ENCODE results near the gene ZBTB7C.
A peak's percentile ranks its signal among the peaks of the same experiment; 100 is the strongest.

The ZBTB7C gene

DNA sequence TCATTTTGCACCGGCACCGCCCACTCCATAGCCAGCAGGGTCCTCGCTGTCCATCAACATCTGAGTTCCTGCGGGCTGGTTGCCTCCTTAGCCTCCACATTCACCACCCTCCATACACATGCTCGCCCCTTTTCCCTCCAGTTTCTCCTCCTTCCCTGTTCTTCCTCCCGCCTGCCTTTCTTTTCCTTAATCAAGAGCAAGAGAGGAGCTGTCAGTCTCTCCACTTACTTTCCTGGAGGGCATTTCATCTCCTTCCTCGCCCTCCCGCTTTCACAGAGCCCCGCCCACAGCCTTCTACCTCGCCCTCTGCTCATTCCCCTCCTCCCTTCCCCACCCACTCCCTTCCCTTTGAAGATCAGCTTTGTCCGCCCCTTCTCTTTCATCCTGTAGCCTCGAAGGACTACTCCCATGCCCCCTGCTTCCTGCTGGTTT lies 13.8 kb upstream of the ZBTB7C start (continued):
- TF ChIP-seq ZBTB11 (tag by site-specific recombination; conservative IDR thresholded peaks at IDR 0.05; ENCODE audit: low read depth) (no peak), KLF16 (tag by site-specific recombination; IDR thresholded peaks at IDR 0.05) (0 out of 2 replicates have a peak, but pooled peaks have one; percentile 23), ZNF658 (tag by site-specific recombination; IDR thresholded peaks at IDR 0.05) (no peak), ZNF350 (tag by site-specific recombination; IDR thresholded peaks at IDR 0.05) (no peak), EGR2 (tag by site-specific recombination; IDR thresholded peaks at IDR 0.05; ENCODE audit: low read depth) (peak; percentile 97), PRDM1 (tag by site-specific recombination; IDR thresholded peaks at IDR 0.05) (peak; percentile 86), ZNF423 (tag by site-specific recombination; IDR thresholded peaks at IDR 0.05) (no peak), ZNF610 (tag by site-specific recombination; IDR thresholded peaks at IDR 0.05; ENCODE audit: borderline replicate concordance) (no peak), ZNF366 (tag by site-specific recombination; conservative IDR thresholded peaks at IDR 0.05) (peak; percentile 60), ZNF132 (tag by site-specific recombination; IDR thresholded peaks at IDR 0.05; ENCODE audit: borderline replicate concordance) (no peak), ZNF777 (tag by site-specific recombination; IDR thresholded peaks at IDR 0.05; ENCODE audit: borderline replicate concordance) (peak; percentile 78; the same call in 1 of the 2 replicates), ZNF529 (tag by site-specific recombination; IDR thresholded peaks at IDR 0.05; ENCODE audit: insufficient replicate concordance) (no peak), WT1 (tag by site-specific recombination; IDR thresholded peaks at IDR 0.05) (peak; percentile 80; the same call in 1 of the 2 replicates), SP3 (tag by site-specific recombination; IDR thresholded peaks at IDR 0.05) (peak; percentile 88), ZNF112 (tag by site-specific recombination; IDR thresholded peaks at IDR 0.05) (no peak), SP2 (tag by site-specific recombination; IDR thresholded peaks at IDR 0.05) (peak; percentile 71), ZNF501 (tag by site-specific recombination; IDR thresholded peaks at IDR 0.05) (no peak), KLF9 (tag by site-specific recombination; IDR thresholded peaks at IDR 0.05; ENCODE audit: low read depth) (peak; percentile 58), ZNF280D (tag by site-specific recombination; IDR thresholded peaks at IDR 0.05) (no peak)
- TF ChIP-seq, protein P1, sequence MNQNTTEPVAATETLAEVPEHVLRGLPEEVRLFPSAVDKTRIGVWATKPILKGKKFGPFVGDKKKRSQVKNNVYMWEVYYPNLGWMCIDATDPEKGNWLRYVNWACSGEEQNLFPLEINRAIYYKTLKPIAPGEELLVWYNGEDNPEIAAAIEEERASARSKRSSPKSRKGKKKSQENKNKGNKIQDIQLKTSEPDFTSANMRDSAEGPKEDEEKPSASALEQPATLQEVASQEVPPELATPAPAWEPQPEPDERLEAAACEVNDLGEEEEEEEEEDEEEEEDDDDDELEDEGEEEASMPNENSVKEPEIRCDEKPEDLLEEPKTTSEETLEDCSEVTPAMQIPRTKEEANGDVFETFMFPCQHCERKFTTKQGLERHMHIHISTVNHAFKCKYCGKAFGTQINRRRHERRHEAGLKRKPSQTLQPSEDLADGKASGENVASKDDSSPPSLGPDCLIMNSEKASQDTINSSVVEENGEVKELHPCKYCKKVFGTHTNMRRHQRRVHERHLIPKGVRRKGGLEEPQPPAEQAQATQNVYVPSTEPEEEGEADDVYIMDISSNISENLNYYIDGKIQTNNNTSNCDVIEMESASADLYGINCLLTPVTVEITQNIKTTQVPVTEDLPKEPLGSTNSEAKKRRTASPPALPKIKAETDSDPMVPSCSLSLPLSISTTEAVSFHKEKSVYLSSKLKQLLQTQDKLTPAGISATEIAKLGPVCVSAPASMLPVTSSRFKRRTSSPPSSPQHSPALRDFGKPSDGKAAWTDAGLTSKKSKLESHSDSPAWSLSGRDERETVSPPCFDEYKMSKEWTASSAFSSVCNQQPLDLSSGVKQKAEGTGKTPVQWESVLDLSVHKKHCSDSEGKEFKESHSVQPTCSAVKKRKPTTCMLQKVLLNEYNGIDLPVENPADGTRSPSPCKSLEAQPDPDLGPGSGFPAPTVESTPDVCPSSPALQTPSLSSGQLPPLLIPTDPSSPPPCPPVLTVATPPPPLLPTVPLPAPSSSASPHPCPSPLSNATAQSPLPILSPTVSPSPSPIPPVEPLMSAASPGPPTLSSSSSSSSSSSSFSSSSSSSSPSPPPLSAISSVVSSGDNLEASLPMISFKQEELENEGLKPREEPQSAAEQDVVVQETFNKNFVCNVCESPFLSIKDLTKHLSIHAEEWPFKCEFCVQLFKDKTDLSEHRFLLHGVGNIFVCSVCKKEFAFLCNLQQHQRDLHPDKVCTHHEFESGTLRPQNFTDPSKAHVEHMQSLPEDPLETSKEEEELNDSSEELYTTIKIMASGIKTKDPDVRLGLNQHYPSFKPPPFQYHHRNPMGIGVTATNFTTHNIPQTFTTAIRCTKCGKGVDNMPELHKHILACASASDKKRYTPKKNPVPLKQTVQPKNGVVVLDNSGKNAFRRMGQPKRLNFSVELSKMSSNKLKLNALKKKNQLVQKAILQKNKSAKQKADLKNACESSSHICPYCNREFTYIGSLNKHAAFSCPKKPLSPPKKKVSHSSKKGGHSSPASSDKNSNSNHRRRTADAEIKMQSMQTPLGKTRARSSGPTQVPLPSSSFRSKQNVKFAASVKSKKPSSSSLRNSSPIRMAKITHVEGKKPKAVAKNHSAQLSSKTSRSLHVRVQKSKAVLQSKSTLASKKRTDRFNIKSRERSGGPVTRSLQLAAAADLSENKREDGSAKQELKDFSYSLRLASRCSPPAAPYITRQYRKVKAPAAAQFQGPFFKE (tag by site-specific recombination; IDR thresholded peaks at IDR 0.05; ENCODE audit: borderline replicate concordance) = no peak
